HG03139 (cell line): ENCODE data around the gene TTLL8.

ENCODE experiments used
- ATAC-seq: cut with Tn5 transposase; IDR thresholded peaks from one replicate; pipeline ENCODE4 v1.9.1; 2021; ENCODE audit not compliant: unreplicated experiment

Gene TTLL8

DNA sequence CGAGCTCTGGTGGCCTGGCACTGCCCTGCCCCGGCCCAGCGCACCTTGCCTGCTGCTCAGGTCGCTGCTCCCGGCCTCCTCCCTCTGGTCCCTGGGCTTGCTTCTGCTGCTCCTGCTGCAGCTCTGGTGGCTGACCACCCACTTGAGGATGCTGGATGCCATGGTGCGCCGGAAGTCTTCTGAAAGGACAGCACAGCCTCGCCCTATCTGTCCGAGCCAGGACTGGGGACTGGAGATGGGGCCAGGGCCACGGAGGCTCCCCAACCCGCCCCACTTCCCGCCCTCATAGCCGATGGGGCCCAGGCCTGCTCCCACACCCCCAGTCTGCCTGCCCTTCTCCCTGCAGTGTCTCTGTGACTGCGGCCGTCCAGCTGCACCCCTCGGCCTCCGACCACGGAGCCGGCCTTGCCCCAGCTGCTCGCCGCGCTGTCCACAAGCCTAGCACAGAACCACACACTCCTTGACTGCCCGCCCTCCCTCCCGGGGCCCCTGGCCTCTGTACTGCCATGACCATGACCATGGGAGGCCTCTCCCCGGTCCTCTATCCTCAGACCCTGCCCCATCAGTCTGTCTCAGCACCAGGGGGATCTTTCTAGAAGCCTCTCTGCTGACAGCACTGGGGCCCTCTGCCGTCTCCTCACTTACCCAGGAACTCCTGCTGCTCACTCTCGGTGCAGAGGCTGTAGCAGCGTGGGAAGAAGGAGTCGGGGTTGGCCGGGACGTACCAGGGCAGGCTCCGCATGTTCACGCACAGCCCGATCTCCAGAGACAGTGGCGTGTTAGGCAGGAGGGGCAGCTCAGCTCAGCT, 12.7 kb downstream of the TTLL8 start:
- no peak for ATAC-seq

- no peak for ATAC-seq
Observed at GRCh38 chr22:50044485-50045118, 13.5 kb downstream of the TTLL8 start.

GRCh38 chr22:50041361-50042065, 16.6 kb downstream of the TTLL8 start:
- ATAC-seq: no peak

GRCh38 chr22:50040717-50041116, 17.4 kb downstream of the TTLL8 start:
- no peak for ATAC-seq

- no peak for ATAC-seq
Observed at GRCh38 chr22:50039669-50040443, 18.2 kb downstream of the TTLL8 start.

DNA sequence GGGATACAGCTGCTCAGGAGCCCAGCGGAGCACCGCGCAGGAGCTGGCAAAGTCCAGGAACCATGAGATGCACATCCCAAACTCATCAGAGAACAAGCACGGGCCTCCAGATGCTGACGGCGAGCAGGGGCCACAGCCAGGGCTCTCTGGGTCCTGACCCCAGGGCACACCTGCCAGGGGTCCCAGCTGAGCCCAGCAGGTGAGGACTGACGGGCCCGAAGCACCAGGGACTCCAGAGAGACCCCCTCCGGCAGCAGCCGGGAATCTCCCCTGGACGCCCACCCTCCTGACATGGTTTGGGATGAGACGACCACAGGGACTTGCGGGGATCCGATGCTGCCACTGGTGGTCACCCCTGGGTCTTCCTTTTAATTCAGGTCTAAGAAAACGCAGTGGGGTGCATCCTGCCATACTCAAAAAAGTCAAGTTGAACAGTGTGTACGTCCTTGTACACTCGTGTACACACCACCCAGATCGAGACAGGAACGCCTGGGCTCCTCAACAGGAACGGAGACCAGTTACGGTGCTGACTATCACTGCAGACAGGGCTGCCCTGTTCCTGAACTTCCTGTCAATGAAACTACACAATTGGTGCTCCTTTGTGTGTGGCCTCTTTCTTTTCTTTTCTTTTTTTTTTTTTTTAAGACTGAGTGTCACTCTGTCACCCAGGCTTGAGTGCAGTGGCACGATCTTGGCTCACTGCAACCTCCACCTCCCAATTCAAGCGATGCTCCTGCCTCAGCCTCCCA, 21.9 kb downstream of the TTLL8 start:
- no peak for ATAC-seq

GRCh38 chr22:50035131-50035881, 22.8 kb downstream of the TTLL8 start:
- ATAC-seq: no peak

DNA sequence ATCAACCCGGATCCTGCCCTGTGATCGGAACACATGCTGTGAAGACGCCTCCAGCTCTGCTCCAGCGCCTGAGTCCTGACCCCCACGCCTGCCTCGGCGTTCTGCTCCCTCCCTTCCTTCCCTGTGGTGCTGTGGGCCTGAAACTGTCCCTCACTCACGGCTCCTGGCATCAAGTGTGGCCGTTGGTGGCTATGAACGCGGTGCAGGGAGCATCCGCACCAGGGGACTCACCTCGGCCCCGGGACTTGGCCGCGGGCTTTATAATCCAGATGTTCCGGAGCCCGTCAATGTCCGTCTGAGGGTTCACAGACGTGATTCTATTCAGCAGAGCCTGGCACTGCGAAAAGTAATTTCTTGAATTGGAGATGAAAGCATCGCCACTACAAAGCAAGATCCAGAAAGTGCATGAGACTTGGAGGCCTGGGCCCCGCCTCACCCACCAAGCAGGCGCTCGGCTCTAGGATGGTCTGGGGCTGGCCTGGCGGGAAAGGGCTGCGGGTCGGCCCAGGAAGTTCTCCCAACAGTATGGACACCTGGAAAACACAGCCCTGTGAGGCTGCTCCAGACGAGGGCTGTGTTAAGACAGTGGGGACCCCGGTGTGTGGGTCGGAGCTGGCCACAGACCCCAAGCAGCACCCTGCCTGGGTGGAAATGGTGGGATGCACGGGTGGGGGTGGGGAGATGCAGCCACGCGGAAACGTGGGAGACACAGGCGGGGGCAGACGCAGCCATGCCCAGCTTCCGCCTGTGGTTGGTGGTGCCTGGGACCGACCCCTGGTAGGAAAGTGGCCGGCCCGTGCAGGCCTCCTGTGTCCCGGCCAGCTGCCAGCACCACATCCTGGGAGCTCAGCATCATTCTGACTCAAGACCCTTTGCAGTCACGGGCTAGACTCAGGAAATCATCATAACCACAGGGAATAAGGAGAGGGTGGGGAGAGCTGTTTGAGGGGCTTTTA, 23.7 kb downstream of the TTLL8 start:
- no peak for ATAC-seq

DNA sequence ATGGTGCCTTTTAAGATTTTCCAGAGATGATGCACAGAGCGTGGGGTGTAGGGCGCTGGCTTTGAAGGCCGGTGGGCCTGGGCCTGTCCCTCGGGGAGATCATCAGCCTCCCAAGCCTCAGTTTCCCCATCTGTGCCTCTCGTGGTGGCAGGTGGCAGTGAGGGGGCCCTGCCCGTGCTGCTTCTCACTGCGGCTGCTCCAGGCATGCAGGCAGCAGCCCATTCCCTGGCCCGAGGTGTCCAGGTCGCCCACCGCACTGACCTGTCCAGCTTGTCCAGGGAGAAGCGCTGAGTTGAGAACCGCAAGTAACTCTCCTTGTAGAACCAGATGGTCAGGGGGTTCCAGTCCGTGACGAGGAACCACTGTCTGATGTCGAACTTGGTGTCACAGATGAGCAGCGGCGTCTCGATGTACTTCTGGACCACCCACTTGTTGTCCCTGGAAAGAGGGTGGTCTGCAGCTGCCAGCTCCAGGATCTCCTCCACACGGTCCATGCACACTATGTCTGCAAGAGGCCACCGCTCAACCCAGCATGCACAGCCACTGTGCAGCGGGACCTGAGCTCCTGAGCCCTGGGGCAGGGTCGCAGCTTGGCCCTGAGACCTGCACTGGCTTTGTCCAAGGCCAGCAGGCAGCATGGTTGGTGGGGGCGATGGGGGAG, 25.0 kb downstream of the TTLL8 start:
- no peak for ATAC-seq

- ATAC-seq: no peak
Observed at GRCh38 chr22:50032109-50032871, 25.8 kb downstream of the TTLL8 start.

GRCh38 chr22:50031189-50032091, 26.7 kb downstream of the TTLL8 start:
- no peak for ATAC-seq

- ATAC-seq: no peak
Observed at GRCh38 chr22:50030297-50031188, 27.6 kb downstream of the TTLL8 start.

DNA sequence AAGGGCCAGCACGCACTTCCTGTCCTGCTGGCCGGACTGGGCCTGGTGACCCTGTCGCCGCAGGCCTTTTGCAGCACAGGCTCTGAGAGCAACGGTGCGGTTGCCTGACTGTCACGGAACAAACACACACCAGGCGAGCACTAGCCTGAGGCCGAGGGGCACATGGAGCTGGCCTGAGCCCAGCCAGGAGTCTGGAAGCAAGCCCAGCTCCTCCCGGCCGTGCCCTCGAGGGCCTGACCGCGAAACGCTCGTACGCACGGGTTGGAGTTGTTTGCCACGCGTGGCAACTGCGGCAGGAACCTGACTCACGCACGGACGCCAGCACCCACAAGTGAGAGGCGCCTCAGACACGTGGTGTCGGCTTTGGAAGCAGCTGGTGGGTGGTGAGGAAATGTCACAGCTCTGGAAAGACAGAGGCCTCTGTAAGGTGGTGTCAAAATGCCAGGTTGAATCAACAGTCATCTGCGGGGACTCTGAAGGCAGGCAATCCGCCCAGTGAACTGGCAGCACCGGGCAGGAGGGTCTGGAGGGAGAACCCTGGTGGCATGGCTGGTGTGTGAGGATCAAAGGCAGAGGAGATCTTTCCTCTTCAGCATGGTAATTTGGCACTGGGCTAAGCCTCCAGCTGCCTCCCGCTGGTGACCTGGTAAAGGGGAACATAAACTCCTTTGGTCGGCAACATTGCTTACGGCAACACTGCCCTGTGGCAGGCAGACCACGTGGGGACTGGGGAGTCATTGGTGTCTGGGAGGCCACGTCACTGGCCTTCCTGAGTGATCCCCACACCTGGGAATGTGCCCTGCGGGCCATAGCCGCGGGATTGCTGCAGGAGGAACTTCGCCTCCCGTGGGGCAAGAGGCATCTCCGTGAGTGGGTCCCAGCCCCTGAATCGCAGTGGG, 30.2 kb downstream of the TTLL8 start:
- no peak for ATAC-seq

GRCh38 chr22:50025993-50026392, 32.1 kb downstream of the TTLL8 start:
- ATAC-seq: no peak
